LNCaP clone FGC (cell line): ENCODE measurements around the gene EPB41L2.

ENCODE experiments used
- DNase-seq: peaks from one replicate; pipeline ENCODE4 v3.0.0-alpha.2; 2011; ENCODE audit warnings: low read depth
- H3K4me3 ChIP-seq: 2 replicates; pipeline ENCODE4 v1.5.1; 2011; ENCODE audit warnings: mild to moderate bottlenecking, low read depth, low read length, control low read depth
- CTCF ChIP-seq: IDR thresholded peaks from 2 replicates; pipeline ENCODE4 v1.5.1; 2012; ENCODE audit warnings: mild to moderate bottlenecking; ENCODE audit not compliant: control insufficient read depth, insufficient read depth; ENCODE audit errors: extremely low read depth

Gene EPB41L2

GRCh38 chr6:131038597-131039344, 24.3 kb downstream of the EPB41L2 start:
- no peak overlapping the region for H3K4me3 ChIP-seq

GRCh38 chr6:131037194-131037897, 25.7 kb downstream of the EPB41L2 start:
- H3K4me3 ChIP-seq = no peak overlapping the region
- no peak for TF ChIP-seq CTCF
- DNase-seq = no peak

More at GRCh38 chr6:131038597-131039344, 24.3 kb downstream of the EPB41L2 start:
- no peak for TF ChIP-seq CTCF
- no peak for DNase-seq

DNA sequence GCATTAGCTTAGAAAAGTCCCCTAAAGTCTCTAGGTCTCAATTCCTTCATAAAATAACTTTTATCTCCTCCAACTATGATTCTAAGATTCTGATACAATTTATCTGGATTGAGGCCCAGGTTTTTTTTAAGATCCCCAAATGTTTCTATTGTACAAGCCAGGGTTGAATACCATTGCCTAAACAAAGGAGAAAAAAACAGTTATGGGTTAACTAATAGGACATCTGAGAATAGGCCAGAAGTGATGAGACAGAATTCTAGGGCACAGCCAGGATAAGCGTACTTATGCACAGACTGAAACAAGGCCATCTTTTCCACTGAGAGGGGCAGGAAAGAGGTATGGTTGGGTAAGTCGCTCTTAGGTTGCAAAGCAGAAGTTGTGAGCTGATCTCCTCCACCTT, 26.4 kb downstream of the EPB41L2 start:
- TF ChIP-seq CTCF = no peak
- no peak for DNase-seq
- no peak overlapping the region for H3K4me3 ChIP-seq

GRCh38 chr6:131036143-131036542, 26.9 kb downstream of the EPB41L2 start:
- H3K4me3 ChIP-seq = no peak overlapping the region
- DNase-seq = no peak
- TF ChIP-seq CTCF = no peak

GRCh38 chr6:131035582-131035981, 27.5 kb downstream of the EPB41L2 start:
- H3K4me3 ChIP-seq = no peak overlapping the region
- TF ChIP-seq CTCF = no peak
- no peak for DNase-seq

DNA sequence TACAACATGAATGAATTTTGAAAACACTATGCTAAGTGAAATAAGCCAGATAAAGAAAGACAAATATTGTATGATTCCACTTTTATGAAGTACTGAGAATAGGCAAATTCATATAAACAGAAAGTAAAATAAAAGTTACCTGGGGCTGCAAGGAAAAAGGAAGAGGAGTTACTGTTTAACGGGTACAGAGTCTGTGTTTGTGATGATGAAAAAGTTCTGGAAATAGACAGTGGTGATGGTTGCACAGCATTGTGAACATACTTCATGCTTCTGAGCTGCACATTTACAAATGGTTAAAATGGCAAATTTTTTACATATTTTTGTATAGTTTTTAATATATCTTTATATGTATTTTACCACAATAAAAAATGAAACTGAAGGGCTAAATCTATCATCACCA, 29.4 kb downstream of the EPB41L2 start:
- no peak for TF ChIP-seq CTCF
- H3K4me3 ChIP-seq = no peak overlapping the region
- DNase-seq = no peak
